Heart right ventricle (tissue), 16 donors: Measurements from ENCODE around the gene COL13A1. TPM values are rescaled to one million over a fixed set of nuclear protein-coding genes. Genes with fewer than 3 reads are reported as not detected.
A peak's percentile ranks its signal among the peaks of the same experiment; 100 is the strongest.

Experiments
- ATAC-seq, 8 donors: fragments of 200-7000 bp; cut with Tn5 transposase; one replicate each; pipeline ENCODE4 v1.9.1; 2020; ENCODE audit warnings: mild to moderate bottlenecking in 8 of 8, moderate library complexity in 8 of 8, moderate number of reproducible peaks in 1 of 8
- DNase-seq, 2 donors: peaks; one replicate each; pipeline ENCODE4 v3.0.0-alpha.2; 2020
- H3K27ac ChIP-seq, 10 donors: fragments of 200-600 bp; sonication (generic) in 2 of 10; one replicate each; pipeline versions ENCODE4 v1.5.0 to v1.8.0; 2020 to 2022; ENCODE audit warnings: mild to moderate bottlenecking in 3 of 10
- H3K27me3 ChIP-seq, 7 donors: fragments of 200-600 bp; one replicate each; pipeline ENCODE4 v1.8.0; 2021 to 2022; ENCODE audit warnings: mild to moderate bottlenecking in 2 of 7
- H3K36me3 ChIP-seq, 9 donors: fragments of 200-600 bp; sonication (generic) in 1 of 9; one replicate each; pipeline versions ENCODE4 v1.5.0 to v1.8.0; 2020 to 2022; ENCODE audit warnings: mild to moderate bottlenecking in 2 of 9
- H3K4me1 ChIP-seq, 9 donors: fragments of 200-600 bp; sonication (generic) in 1 of 9; one replicate each; pipeline versions ENCODE4 v1.5.0 to v1.8.0; 2020 to 2022; ENCODE audit warnings: mild to moderate bottlenecking in 4 of 9
- H3K4me3 ChIP-seq, 10 donors: fragments of 200-600 bp; sonication (generic) in 2 of 10; one replicate each; pipeline versions ENCODE4 v1.5.0 to v1.8.0; 2020 to 2022; ENCODE audit warnings: mild to moderate bottlenecking in 7 of 10, moderate library complexity in 2 of 10
- H3K9me3 ChIP-seq, 11 donors: fragments of 200-600 bp in 10 of 11; sonication (generic) in 2 of 11; one replicate each; pipeline versions ENCODE4 v1.5.0 to v1.8.0; 2013 to 2022; ENCODE audit warnings: mild to moderate bottlenecking in 2 of 11, control low read depth in 1 of 11, moderate library complexity in 1 of 11
- CTCF ChIP-seq, 9 donors: fragments of 200-600 bp; sonication (generic) in 2 of 9; IDR thresholded peaks; one replicate each; pipeline versions ENCODE4 v1.5.0 to v1.8.0; 2021 to 2022; ENCODE audit warnings: antibody characterized with exemption in 9 of 9, mild to moderate bottlenecking in 5 of 9, moderate library complexity in 1 of 9
- WGBS, 2 donors: extraction: QIAGEN DNeasy Blood & Tissue Kit; methylation state at CpG; one replicate each; pipeline ENCODE4 v1.1.7; 2013; ENCODE audit warnings: inconsistent platforms in 1 of 2; 5-methylcytosine and 5-hydroxymethylcytosine counted together
- intact Hi-C, 10 donors: fragments of 100-400 bp; cut with DNase I; formaldehyde crosslinking; loops; one replicate each; pipeline versions ENCODE4 v1.11.1 to v1.14.2; 2022
- polyA plus RNA-seq, 2 donors: library from polyadenylated mRNA; stranded (reverse); fragments of 200-250 nt; gene quantifications; one replicate each; pipeline ENCODE4 v1.2.3, GENCODE V29; 2013
- total RNA-seq, 10 donors: library from RNA; stranded (reverse); fragmentation: NEBNext Ultra II Directional in 3 of 10; extraction: Animal tissue kit (Norgen Biotek cat#: 25700) in 3 of 10; gene quantifications; one replicate each; pipeline versions ENCODE4 v1.2.1 to v1.2.4, GENCODE V29; 2021 to 2023
- donor health status: Arrhythmogenic right ventricular cardiomyopathy.
- donor health status: ischemic (EF 13 %, LVEDD 7.1; RV severe dilation, severe dysfunction).
- donor health status: healthy with polysubstance abuse.
- donor health status: DM: no; HTN: yes; CAD: no.
- donor health status: DM: no; HTN: no; CAD: no.
- donor health status: ischemic (EF 25% LVEDD 6.9; RV normal size, moderate dysfunction).
- donor health status: ischemic (EF 25% LVEDD 5.7; RV mildly dilated, moderate dysfunction).
- donor health status: healthy.
- donor health status: DM: yes; HTN: yes; CAD: no.
- donor health status: Ischemic cardiomyopathy.
- donor health status: ischemic (EF 35%, LVEDD 5.7; RV mildly dilated, moderate dysfunction).
- donor health status: nonischemic (EF 11% LVEDD 7.7; RV severe dilation, severe dysfunction).
- donor health status: DM: yes; HTN: yes; CAD: no.
- donor health status: PGD.
- donor health status: ischemic (EF 29% LVEDD 5.4; RV normal size, mild dysfunction).
- donor health status: nonischemic (EF 23%, LVEDD 6.1; RV moderate dilation, normal function).

The COL13A1 gene
- total and polyA plus RNA-seq, 12 donors = 0.70 to 6.8 (median 2.7) TPM

- Histone ChIP-seq H3K27me3 (no peaks in the 10 kb centered on the region), H3K9me3 (peaks cover 0 to 4% (median 0%) of the 10 kb centered on the region in 11 donors), H3K4me3 (no peak overlapping the region), H3K36me3 (no peaks in the 10 kb centered on the region), H3K27ac (no peak overlapping the region), H3K4me1 (peaks cover 0 to 13% (median 0%) of the 10 kb centered on the region in 9 donors)
- no peak for ATAC-seq
- no peak for TF ChIP-seq CTCF (IDR thresholded peaks at IDR 0.05)
- WGBS, 2 donors = 88 to 91% methylated on average over 5 of the region's 5 CpGs
- DNase-seq = no peak
- intact Hi-C loops = no loop called here
Observed at GRCh38 chr10:69819716-69820506, 18.2 kb downstream of the COL13A1 start.

- peaks cover 0 to 13% (median 8%) of the 10 kb centered on the region in 9 donors for H3K4me1 ChIP-seq
- intact Hi-C loops = no loop called here
- 91 to 92% methylated on average over 4 of the region's 4 CpGs for WGBS, 2 donors
- H3K27me3 ChIP-seq = no peaks in the 10 kb centered on the region
- H3K4me3 ChIP-seq = no peak overlapping the region
- H3K36me3 ChIP-seq = no peaks in the 10 kb centered on the region
- TF ChIP-seq CTCF (IDR thresholded peaks at IDR 0.05) = no peak
- H3K9me3 ChIP-seq = peaks cover 0 to 4% (median 0%) of the 10 kb centered on the region in 11 donors
- no peak overlapping the region for H3K27ac ChIP-seq
- ATAC-seq = no peak
- DNase-seq = no peak
Observed at GRCh38 chr10:69820817-69821216, 19.1 kb downstream of the COL13A1 start.

- Histone ChIP-seq H3K9me3 (no peaks in the 10 kb centered on the region), H3K4me3 (no peak overlapping the region), H3K27me3 (no peaks in the 10 kb centered on the region), H3K27ac (peak overlapping the region in 1 of 10 donors; percentile 15), H3K4me1 (peaks cover 0 to 21% (median 9%) of the 10 kb centered on the region in 9 donors), H3K36me3 (no peaks in the 10 kb centered on the region)
- intact Hi-C loops = no loop called here
- DNase-seq (peak in 1 of 2 donors; percentile 13), ATAC-seq (peak in 6 of 8 donors; percentile 24 to 74 (median 60))
- TF ChIP-seq CTCF (IDR thresholded peaks at IDR 0.05) = no peak
- WGBS, 2 donors = 58 to 67% methylated on average over 6 of the region's 6 CpGs
Observed at GRCh38 chr10:69825604-69826003, 23.9 kb downstream of the COL13A1 start.

- no peaks in the 10 kb centered on the region for H3K27me3 ChIP-seq
- peak overlapping the region in 2 of 10 donors; percentile 15 to 28 for H3K27ac ChIP-seq
- ATAC-seq (peak in 4 of 8 donors; percentile 21 to 58 (median 41)), DNase-seq (no peak)
- peaks cover 0 to 21% (median 9%) of the 10 kb centered on the region in 9 donors for H3K4me1 ChIP-seq
- no peak for TF ChIP-seq CTCF (IDR thresholded peaks at IDR 0.05)
- H3K9me3 ChIP-seq = no peaks in the 10 kb centered on the region
- H3K4me3 ChIP-seq = no peak overlapping the region
- WGBS, 2 donors = 76 to 79% methylated on average over 9 of the region's 9 CpGs
- no peaks in the 10 kb centered on the region for H3K36me3 ChIP-seq
- intact Hi-C loops = no loop called here
Observed at GRCh38 chr10:69826094-69826493, 24.4 kb downstream of the COL13A1 start.
